Measurements from ENCODE around the gene SEPHS1. TPM values are rescaled to one million over a fixed set of nuclear protein-coding genes. Genes with fewer than 3 reads are reported as not detected.

SEPHS1 gene
- polyA plus RNA-seq, 4 donors = 24.6 to 48.4 (median 37.9) TPM

GRCh38 chr10:13329565-13329964 lies 18.5 kb downstream of the SEPHS1 start:
- Histone ChIP-seq H3K4me3 (ENCODE audit: low read depth in 1 of 3, low read length in 3 of 3) (no peak overlapping the region), H3K27ac (ENCODE audit: low read depth in 1 of 3, low read length in 2 of 3) (no peak overlapping the region), H3K36me3 (ENCODE audit: control insufficient read depth in 3 of 3, insufficient read depth in 2 of 3, low read depth in 1 of 3, low read length in 3 of 3) (peaks cover 12 to 60% (median 21%) of the 10 kb centered on the region in 3 donors), H3K4me1 (ENCODE audit: control insufficient read depth in 3 of 3, insufficient read depth in 2 of 3, low read depth in 1 of 3, low read length in 2 of 3) (no peaks in the 10 kb centered on the region), H3K9me3 (ENCODE audit: control insufficient read depth in 2 of 2, insufficient read depth in 1 of 2, low read depth in 1 of 2, low read length in 1 of 2) (no peaks in the 10 kb centered on the region), H3K27me3 (ENCODE audit: control insufficient read depth in 3 of 3, insufficient read depth in 3 of 3, low read length in 3 of 3) (no peaks in the 10 kb centered on the region)
- no peak for FAIRE-seq
- no peak for DNase-seq
- WGBS, 3 donors = 86 to 98% (median 86%) methylated on average over 3 of the region's 3 CpGs

GRCh38 chr10:13328613-13329012 lies 19.5 kb downstream of the SEPHS1 start:
- Histone ChIP-seq H3K4me1 (ENCODE audit: control insufficient read depth in 3 of 3, insufficient read depth in 2 of 3, low read depth in 1 of 3, low read length in 2 of 3) (no peaks in the 10 kb centered on the region), H3K9me3 (ENCODE audit: control insufficient read depth in 2 of 2, insufficient read depth in 1 of 2, low read depth in 1 of 2, low read length in 1 of 2) (no peaks in the 10 kb centered on the region), H3K4me3 (ENCODE audit: low read depth in 1 of 3, low read length in 3 of 3) (no peak overlapping the region), H3K36me3 (ENCODE audit: control insufficient read depth in 3 of 3, insufficient read depth in 2 of 3, low read depth in 1 of 3, low read length in 3 of 3) (peaks cover 17 to 55% (median 21%) of the 10 kb centered on the region in 3 donors), H3K27ac (ENCODE audit: low read depth in 1 of 3, low read length in 2 of 3) (no peak overlapping the region), H3K27me3 (ENCODE audit: control insufficient read depth in 3 of 3, insufficient read depth in 3 of 3, low read length in 3 of 3) (no peaks in the 10 kb centered on the region)
- FAIRE-seq (no peak), DNase-seq (no peak)
- 82 to 87% (median 83%) methylated on average over 10 of the region's 10 CpGs for WGBS, 3 donors

- Histone ChIP-seq H3K9me3 (ENCODE audit: control insufficient read depth in 2 of 2, insufficient read depth in 1 of 2, low read depth in 1 of 2, low read length in 1 of 2) (no peaks in the 10 kb centered on the region), H3K27me3 (ENCODE audit: control insufficient read depth in 3 of 3, insufficient read depth in 3 of 3, low read length in 3 of 3) (no peaks in the 10 kb centered on the region), H3K4me1 (ENCODE audit: control insufficient read depth in 3 of 3, insufficient read depth in 2 of 3, low read depth in 1 of 3, low read length in 2 of 3) (no peaks in the 10 kb centered on the region), H3K27ac (ENCODE audit: low read depth in 1 of 3, low read length in 2 of 3) (no peak overlapping the region), H3K4me3 (ENCODE audit: low read depth in 1 of 3, low read length in 3 of 3) (no peak overlapping the region), H3K36me3 (ENCODE audit: control insufficient read depth in 3 of 3, insufficient read depth in 2 of 3, low read depth in 1 of 3, low read length in 3 of 3) (peaks cover 18 to 54% (median 23%) of the 10 kb centered on the region in 3 donors)
- FAIRE-seq (no peak), DNase-seq (no peak)
- WGBS, 3 donors = 96% methylated on average over 5 of the region's 5 CpGs
These were observed 20.0 kb downstream of the SEPHS1 start for GRCh38 chr10:13328126-13328525.

GRCh38 chr10:13327534-13327933 lies 20.6 kb downstream of the SEPHS1 start:
- WGBS, 3 donors = 51 to 61% (median 52%) methylated on average over 3 of the region's 3 CpGs
- FAIRE-seq = no peak
- H3K27ac ChIP-seq (ENCODE audit: low read depth in 1 of 3, low read length in 2 of 3) = no peak overlapping the region

GRCh38 chr10:13322615-13323148 lies 25.4 kb downstream of the SEPHS1 start:
- Histone ChIP-seq H3K4me1 (ENCODE audit: control insufficient read depth in 3 of 3, insufficient read depth in 2 of 3, low read depth in 1 of 3, low read length in 2 of 3) (no peaks in the 10 kb centered on the region), H3K27me3 (ENCODE audit: control insufficient read depth in 3 of 3, insufficient read depth in 3 of 3, low read length in 3 of 3) (no peaks in the 10 kb centered on the region), H3K4me3 (ENCODE audit: low read depth in 1 of 3, low read length in 3 of 3) (no peak overlapping the region), H3K9me3 (ENCODE audit: control insufficient read depth in 2 of 2, insufficient read depth in 1 of 2, low read depth in 1 of 2, low read length in 1 of 2) (no peaks in the 10 kb centered on the region), H3K27ac (ENCODE audit: low read depth in 1 of 3, low read length in 2 of 3) (no peak overlapping the region), H3K36me3 (ENCODE audit: control insufficient read depth in 3 of 3, insufficient read depth in 2 of 3, low read depth in 1 of 3, low read length in 3 of 3) (peaks cover 17 to 56% (median 20%) of the 10 kb centered on the region in 3 donors)
- DNase-seq (no peak), FAIRE-seq (no peak)
- WGBS, 3 donors = 96 to 97% (median 96%) methylated on average over 24 of the region's 24 CpGs

More at GRCh38 chr10:13327534-13327933, 20.6 kb downstream of the SEPHS1 start:
- Histone ChIP-seq H3K36me3 (ENCODE audit: control insufficient read depth in 3 of 3, insufficient read depth in 2 of 3, low read depth in 1 of 3, low read length in 3 of 3) (peaks cover 19 to 52% (median 23%) of the 10 kb centered on the region in 3 donors), H3K4me1 (ENCODE audit: control insufficient read depth in 3 of 3, insufficient read depth in 2 of 3, low read depth in 1 of 3, low read length in 2 of 3) (no peaks in the 10 kb centered on the region), H3K4me3 (ENCODE audit: low read depth in 1 of 3, low read length in 3 of 3) (no peak overlapping the region), H3K27me3 (ENCODE audit: control insufficient read depth in 3 of 3, insufficient read depth in 3 of 3, low read length in 3 of 3) (no peaks in the 10 kb centered on the region), H3K9me3 (ENCODE audit: control insufficient read depth in 2 of 2, insufficient read depth in 1 of 2, low read depth in 1 of 2, low read length in 1 of 2) (no peaks in the 10 kb centered on the region)
- no peak for DNase-seq

GRCh38 chr10:13321576-13321975 lies 26.5 kb downstream of the SEPHS1 start:
- DNase-seq = no peak

GRCh38 chr10:13319166-13319565 lies 28.9 kb downstream of the SEPHS1 start:
- DNase-seq (no peak), FAIRE-seq (no peak)
- 82 to 85% (median 85%) methylated on average over 7 of the region's 7 CpGs for WGBS, 3 donors
- peaks cover 7 to 38% (median 18%) of the 10 kb centered on the region in 3 donors for H3K36me3 ChIP-seq (ENCODE audit: control insufficient read depth in 3 of 3, insufficient read depth in 2 of 3, low read depth in 1 of 3, low read length in 3 of 3)
- no peaks in the 10 kb centered on the region for H3K27me3 ChIP-seq (ENCODE audit: control insufficient read depth in 3 of 3, insufficient read depth in 3 of 3, low read length in 3 of 3)
- H3K27ac ChIP-seq (ENCODE audit: low read depth in 1 of 3, low read length in 2 of 3) = no peak overlapping the region
- no peaks in the 10 kb centered on the region for H3K4me1 ChIP-seq (ENCODE audit: control insufficient read depth in 3 of 3, insufficient read depth in 2 of 3, low read depth in 1 of 3, low read length in 2 of 3)
- H3K9me3 ChIP-seq (ENCODE audit: control insufficient read depth in 2 of 2, insufficient read depth in 1 of 2, low read depth in 1 of 2, low read length in 1 of 2) = no peaks in the 10 kb centered on the region
- H3K4me3 ChIP-seq (ENCODE audit: low read depth in 1 of 3, low read length in 3 of 3) = no peak overlapping the region

More at GRCh38 chr10:13321576-13321975, 26.5 kb downstream of the SEPHS1 start:
- 93 to 98% (median 96%) methylated on average over 13 of the region's 13 CpGs for WGBS, 3 donors
- FAIRE-seq = no peak
- H3K27me3 ChIP-seq (ENCODE audit: control insufficient read depth in 3 of 3, insufficient read depth in 3 of 3, low read length in 3 of 3) = no peaks in the 10 kb centered on the region
- no peaks in the 10 kb centered on the region for H3K9me3 ChIP-seq (ENCODE audit: control insufficient read depth in 2 of 2, insufficient read depth in 1 of 2, low read depth in 1 of 2, low read length in 1 of 2)
- no peak overlapping the region for H3K4me3 ChIP-seq (ENCODE audit: low read depth in 1 of 3, low read length in 3 of 3)
- no peak overlapping the region for H3K27ac ChIP-seq (ENCODE audit: low read depth in 1 of 3, low read length in 2 of 3)
- peaks cover 11 to 52% (median 20%) of the 10 kb centered on the region in 3 donors for H3K36me3 ChIP-seq (ENCODE audit: control insufficient read depth in 3 of 3, insufficient read depth in 2 of 3, low read depth in 1 of 3, low read length in 3 of 3)
- H3K4me1 ChIP-seq (ENCODE audit: control insufficient read depth in 3 of 3, insufficient read depth in 2 of 3, low read depth in 1 of 3, low read length in 2 of 3) = no peaks in the 10 kb centered on the region

GRCh38 chr10:13317474-13317873 lies 30.6 kb downstream of the SEPHS1 start:
- Histone ChIP-seq H3K4me3 (ENCODE audit: low read depth in 1 of 3, low read length in 3 of 3) (no peak overlapping the region), H3K27ac (ENCODE audit: low read depth in 1 of 3, low read length in 2 of 3) (no peak overlapping the region), H3K36me3 (ENCODE audit: control insufficient read depth in 3 of 3, insufficient read depth in 2 of 3, low read depth in 1 of 3, low read length in 3 of 3) (peaks cover 4 to 30% (median 12%) of the 10 kb centered on the region in 3 donors), H3K4me1 (ENCODE audit: control insufficient read depth in 3 of 3, insufficient read depth in 2 of 3, low read depth in 1 of 3, low read length in 2 of 3) (no peaks in the 10 kb centered on the region), H3K27me3 (ENCODE audit: control insufficient read depth in 3 of 3, insufficient read depth in 3 of 3, low read length in 3 of 3) (no peaks in the 10 kb centered on the region), H3K9me3 (ENCODE audit: control insufficient read depth in 2 of 2, insufficient read depth in 1 of 2, low read depth in 1 of 2, low read length in 1 of 2) (no peaks in the 10 kb centered on the region)
- DNase-seq (no peak), FAIRE-seq (no peak)
- WGBS, 3 donors = 72 to 86% (median 78%) methylated on average over 6 of the region's 6 CpGs

Data from small intestine (tissue), 7 donors.